ENCODE measurements around the gene GPR45. TPM values are rescaled to one million over a fixed set of nuclear protein-coding genes. Genes with fewer than 3 reads are reported as not detected.

The GPR45 gene
- total RNA-seq, 1 experiment from 2014 or later = not detected

DNA sequence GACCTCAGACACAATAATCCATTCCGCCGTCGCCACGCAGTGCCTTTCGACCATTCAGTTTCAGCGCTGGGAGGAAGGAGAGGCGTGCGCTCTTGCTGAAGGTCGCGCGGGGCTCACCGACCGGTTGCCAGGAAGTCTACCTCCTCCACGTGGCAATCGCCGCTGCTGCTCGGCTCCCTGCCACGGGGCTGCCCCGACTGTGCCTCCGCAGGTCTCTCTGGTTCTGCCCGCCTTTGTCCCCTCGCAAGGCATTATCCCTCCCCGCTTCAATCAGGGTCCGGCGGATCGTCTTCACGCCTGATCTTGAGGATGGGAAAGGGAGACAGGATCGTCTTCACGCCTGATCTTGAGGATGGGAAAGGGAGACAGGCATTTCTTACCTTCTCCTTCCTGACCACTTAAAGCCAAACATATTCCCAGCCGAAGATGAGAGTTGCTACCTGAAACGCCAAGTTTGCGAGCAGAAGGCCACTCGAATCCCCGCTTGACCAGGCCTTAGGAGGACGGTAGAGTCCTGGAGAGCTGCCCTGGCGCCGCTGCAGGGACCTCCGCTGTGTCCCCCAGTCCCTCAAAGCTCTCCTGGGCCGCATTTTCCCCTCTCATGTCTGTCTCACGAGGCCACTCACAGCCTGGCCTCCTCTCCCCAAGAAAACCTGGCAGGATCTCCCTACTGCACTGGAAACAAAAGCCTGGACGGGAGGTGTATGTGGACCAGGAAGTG lies 4.3 kb upstream of the GPR45 start:
- Mint-ChIP-seq H3K9me3 (no peaks in the 10 kb centered on the region), H3K36me3 (no peaks in the 10 kb centered on the region), H3K27ac (no peak overlapping the region), H3K27me3 (ENCODE audit: low read depth) (peaks cover 29% of the 10 kb centered on the region), H3K4me1 (peaks cover 20% of the 10 kb centered on the region), H3K4me3 (no peak overlapping the region)
- DNase-seq (ENCODE audit: low spot score) (no peak), ATAC-seq (no peak)
- ChIA-PET POLR2A (interaction anchor here (0.5 to 0.6 kb wide), 2 partner anchors 65 to 125 kb away, joined by 3 to 4 read pairs; no protein-coding TSS in a partner anchor), CTCF (interaction anchor here (0.6 to 7.7 kb wide), 14 partner anchors 21 to 316 kb away, joined by 3 to 200 read pairs (median 4); no protein-coding TSS in a partner anchor)
- TF ChIP-seq ZNF317 (CRISPR knock-in tag; IDR thresholded peaks at IDR 0.05; ENCODE audit: borderline replicate concordance, low read depth) = no peak

DNA sequence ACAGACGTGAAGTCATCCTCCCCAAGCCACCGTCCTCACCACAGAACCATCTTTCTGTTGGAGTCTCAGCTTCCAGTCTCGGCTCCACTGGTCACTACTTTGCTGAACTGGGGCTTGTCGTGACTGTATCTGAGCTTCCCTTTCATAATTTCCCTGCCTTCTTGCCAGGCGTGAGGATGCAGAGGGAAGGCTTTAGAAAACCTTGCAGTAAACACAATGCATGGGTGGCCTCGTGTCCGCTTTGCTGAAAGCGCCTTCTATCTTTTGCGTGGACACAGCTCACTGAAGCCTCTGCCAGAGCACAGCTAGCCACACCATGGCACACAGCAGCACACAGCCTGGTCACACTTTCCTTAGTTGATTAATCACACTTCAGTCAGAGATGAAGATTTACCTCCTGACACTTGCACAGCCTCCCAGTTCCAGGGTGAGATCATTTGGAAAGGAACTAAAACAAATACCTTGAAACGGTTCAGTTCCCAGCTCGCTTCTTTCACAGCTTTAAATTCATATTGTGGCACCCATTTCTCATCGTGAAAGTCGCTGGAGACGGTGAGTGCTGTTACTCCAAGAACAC lies 2.8 kb upstream of the GPR45 start:
- H3K9me3 Mint-ChIP-seq = no peaks in the 10 kb centered on the region

More for the DNA sequence above, 2.8 kb upstream of the GPR45 start:
- Mint-ChIP-seq H3K4me1 (peaks cover 21% of the 10 kb centered on the region), H3K27ac (no peak overlapping the region), H3K36me3 (no peaks in the 10 kb centered on the region), H3K4me3 (peak overlapping the region; percentile 40; the same call in 1 of the 2 replicates), H3K27me3 (ENCODE audit: low read depth) (peaks cover 29% of the 10 kb centered on the region)
- ChIA-PET POLR2A (no interaction called here), CTCF (interaction anchor here (0.6 to 7.7 kb wide), 56 partner anchors 9 to 1365 kb away, joined by 3 to 200 read pairs (median 5); partner anchors contain the start of genes FHL2 and MRPS9)
- DNase-seq (ENCODE audit: low spot score) (no peak), ATAC-seq (no peak)
- TF ChIP-seq MYBL2 (CRISPR knock-in tag; IDR thresholded peaks at IDR 0.05) (no peak), CREB1 (CRISPR knock-in tag; IDR thresholded peaks at IDR 0.05) (no peak), IRF2 (CRISPR knock-in tag; IDR thresholded peaks at IDR 0.05; ENCODE audit: borderline replicate concordance, low read depth) (no peak), ATF1 (CRISPR knock-in tag; IDR thresholded peaks at IDR 0.05) (no peak), OVOL2 (CRISPR knock-in tag; IDR thresholded peaks at IDR 0.05; ENCODE audit: borderline replicate concordance) (no peak), TEAD4 (CRISPR knock-in tag; IDR thresholded peaks at IDR 0.05) (no peak), JAZF1 (CRISPR knock-in tag; IDR thresholded peaks at IDR 0.05) (no peak), ZNF423 (CRISPR knock-in tag; IDR thresholded peaks at IDR 0.05) (no peak), SMAD4 (CRISPR knock-in tag; IDR thresholded peaks at IDR 0.05) (no peak)
- TF ChIP-seq, protein P1, sequence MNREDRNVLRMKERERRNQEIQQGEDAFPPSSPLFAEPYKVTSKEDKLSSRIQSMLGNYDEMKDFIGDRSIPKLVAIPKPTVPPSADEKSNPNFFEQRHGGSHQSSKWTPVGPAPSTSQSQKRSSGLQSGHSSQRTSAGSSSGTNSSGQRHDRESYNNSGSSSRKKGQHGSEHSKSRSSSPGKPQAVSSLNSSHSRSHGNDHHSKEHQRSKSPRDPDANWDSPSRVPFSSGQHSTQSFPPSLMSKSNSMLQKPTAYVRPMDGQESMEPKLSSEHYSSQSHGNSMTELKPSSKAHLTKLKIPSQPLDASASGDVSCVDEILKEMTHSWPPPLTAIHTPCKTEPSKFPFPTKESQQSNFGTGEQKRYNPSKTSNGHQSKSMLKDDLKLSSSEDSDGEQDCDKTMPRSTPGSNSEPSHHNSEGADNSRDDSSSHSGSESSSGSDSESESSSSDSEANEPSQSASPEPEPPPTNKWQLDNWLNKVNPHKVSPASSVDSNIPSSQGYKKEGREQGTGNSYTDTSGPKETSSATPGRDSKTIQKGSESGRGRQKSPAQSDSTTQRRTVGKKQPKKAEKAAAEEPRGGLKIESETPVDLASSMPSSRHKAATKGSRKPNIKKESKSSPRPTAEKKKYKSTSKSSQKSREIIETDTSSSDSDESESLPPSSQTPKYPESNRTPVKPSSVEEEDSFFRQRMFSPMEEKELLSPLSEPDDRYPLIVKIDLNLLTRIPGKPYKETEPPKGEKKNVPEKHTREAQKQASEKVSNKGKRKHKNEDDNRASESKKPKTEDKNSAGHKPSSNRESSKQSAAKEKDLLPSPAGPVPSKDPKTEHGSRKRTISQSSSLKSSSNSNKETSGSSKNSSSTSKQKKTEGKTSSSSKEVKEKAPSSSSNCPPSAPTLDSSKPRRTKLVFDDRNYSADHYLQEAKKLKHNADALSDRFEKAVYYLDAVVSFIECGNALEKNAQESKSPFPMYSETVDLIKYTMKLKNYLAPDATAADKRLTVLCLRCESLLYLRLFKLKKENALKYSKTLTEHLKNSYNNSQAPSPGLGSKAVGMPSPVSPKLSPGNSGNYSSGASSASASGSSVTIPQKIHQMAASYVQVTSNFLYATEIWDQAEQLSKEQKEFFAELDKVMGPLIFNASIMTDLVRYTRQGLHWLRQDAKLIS (CRISPR knock-in tag; IDR thresholded peaks at IDR 0.05; ENCODE audit: borderline replicate concordance) = no peak
- TF ChIP-seq, protein P2, sequence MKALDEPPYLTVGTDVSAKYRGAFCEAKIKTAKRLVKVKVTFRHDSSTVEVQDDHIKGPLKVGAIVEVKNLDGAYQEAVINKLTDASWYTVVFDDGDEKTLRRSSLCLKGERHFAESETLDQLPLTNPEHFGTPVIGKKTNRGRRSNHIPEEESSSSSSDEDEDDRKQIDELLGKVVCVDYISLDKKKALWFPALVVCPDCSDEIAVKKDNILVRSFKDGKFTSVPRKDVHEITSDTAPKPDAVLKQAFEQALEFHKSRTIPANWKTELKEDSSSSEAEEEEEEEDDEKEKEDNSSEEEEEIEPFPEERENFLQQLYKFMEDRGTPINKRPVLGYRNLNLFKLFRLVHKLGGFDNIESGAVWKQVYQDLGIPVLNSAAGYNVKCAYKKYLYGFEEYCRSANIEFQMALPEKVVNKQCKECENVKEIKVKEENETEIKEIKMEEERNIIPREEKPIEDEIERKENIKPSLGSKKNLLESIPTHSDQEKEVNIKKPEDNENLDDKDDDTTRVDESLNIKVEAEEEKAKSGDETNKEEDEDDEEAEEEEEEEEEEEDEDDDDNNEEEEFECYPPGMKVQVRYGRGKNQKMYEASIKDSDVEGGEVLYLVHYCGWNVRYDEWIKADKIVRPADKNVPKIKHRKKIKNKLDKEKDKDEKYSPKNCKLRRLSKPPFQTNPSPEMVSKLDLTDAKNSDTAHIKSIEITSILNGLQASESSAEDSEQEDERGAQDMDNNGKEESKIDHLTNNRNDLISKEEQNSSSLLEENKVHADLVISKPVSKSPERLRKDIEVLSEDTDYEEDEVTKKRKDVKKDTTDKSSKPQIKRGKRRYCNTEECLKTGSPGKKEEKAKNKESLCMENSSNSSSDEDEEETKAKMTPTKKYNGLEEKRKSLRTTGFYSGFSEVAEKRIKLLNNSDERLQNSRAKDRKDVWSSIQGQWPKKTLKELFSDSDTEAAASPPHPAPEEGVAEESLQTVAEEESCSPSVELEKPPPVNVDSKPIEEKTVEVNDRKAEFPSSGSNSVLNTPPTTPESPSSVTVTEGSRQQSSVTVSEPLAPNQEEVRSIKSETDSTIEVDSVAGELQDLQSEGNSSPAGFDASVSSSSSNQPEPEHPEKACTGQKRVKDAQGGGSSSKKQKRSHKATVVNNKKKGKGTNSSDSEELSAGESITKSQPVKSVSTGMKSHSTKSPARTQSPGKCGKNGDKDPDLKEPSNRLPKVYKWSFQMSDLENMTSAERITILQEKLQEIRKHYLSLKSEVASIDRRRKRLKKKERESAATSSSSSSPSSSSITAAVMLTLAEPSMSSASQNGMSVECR (CRISPR knock-in tag; IDR thresholded peaks at IDR 0.05; ENCODE audit: borderline replicate concordance) = no peak
- TF ChIP-seq, protein P3, sequence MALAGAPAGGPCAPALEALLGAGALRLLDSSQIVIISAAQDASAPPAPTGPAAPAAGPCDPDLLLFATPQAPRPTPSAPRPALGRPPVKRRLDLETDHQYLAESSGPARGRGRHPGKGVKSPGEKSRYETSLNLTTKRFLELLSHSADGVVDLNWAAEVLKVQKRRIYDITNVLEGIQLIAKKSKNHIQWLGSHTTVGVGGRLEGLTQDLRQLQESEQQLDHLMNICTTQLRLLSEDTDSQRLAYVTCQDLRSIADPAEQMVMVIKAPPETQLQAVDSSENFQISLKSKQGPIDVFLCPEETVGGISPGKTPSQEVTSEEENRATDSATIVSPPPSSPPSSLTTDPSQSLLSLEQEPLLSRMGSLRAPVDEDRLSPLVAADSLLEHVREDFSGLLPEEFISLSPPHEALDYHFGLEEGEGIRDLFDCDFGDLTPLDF (CRISPR knock-in tag; IDR thresholded peaks at IDR 0.05) = no peak
- TF ChIP-seq, protein P4, sequence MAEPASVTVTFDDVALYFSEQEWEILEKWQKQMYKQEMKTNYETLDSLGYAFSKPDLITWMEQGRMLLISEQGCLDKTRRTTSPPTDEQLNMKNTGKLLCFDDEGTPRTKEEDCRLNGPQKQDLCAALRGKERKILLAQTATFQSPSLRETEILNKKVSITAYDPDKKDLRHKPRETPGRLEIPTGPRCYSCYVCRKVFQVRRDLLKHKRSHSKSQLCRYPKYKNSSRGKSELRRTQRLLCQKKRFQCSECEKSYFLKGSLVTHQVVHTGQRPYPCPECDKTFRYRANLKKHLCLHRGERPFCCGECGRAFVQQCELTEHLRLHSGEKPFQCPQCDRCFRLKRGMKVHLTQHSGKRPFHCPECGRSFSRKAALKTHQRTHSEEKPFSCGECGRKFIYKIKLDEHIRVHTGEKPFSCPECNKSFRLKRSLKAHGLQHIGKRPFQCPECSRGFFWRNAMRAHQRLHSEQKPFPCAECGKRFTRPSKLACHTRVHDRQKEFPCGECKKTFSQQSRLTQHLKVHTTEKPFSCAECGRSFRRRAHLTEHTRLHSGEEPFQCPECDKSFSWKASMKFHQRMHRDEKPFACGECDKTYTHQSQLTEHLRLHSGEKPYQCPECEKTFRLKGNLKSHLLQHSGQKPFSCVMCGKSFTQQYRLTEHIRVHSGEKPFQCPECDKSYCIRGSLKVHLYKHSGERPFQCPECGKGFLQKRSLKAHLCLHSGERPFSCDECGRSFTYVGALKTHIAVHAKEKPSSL (CRISPR knock-in tag; conservative IDR thresholded peaks at IDR 0.05) = no peak
